NOMO-1 (cell line): ENCODE measurements around the gene ANKRD49.

ENCODE experiments used
- DNase-seq, 2 experiments: peaks; one replicate each; lab custom pipeline; 2025; ENCODE audit not compliant: unreplicated experiment in 2 of 2; lab: John Stamatoyannopoulos, UW

Gene ANKRD49

GRCh38 chr11:94543695-94544645 lies 50.2 kb downstream of the ANKRD49 start, which contains the start of gene FUT4:
FUT4 (plus strand) TSS chr11:94543921; CDS start chr11:94544134, 213 bp downstream.
- DNase-seq: peak; percentile 92 to 94

DNA sequence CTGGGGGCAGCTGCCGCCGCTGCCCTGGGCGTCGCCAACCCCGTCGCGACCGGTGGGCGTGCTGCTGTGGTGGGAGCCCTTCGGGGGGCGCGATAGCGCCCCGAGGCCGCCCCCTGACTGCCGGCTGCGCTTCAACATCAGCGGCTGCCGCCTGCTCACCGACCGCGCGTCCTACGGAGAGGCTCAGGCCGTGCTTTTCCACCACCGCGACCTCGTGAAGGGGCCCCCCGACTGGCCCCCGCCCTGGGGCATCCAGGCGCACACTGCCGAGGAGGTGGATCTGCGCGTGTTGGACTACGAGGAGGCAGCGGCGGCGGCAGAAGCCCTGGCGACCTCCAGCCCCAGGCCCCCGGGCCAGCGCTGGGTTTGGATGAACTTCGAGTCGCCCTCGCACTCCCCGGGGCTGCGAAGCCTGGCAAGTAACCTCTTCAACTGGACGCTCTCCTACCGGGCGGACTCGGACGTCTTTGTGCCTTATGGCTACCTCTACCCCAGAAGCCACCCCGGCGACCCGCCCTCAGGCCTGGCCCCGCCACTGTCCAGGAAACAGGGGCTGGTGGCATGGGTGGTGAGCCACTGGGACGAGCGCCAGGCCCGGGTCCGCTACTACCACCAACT lies 51.0 kb downstream of the ANKRD49 start:
- DNase-seq: no peak

GRCh38 chr11:94545264-94546161 lies 51.7 kb downstream of the ANKRD49 start:
- DNase-seq: peak; percentile 28 to 29

GRCh38 chr11:94546162-94546470 lies 52.3 kb downstream of the ANKRD49 start:
- DNase-seq: no peak

DNA sequence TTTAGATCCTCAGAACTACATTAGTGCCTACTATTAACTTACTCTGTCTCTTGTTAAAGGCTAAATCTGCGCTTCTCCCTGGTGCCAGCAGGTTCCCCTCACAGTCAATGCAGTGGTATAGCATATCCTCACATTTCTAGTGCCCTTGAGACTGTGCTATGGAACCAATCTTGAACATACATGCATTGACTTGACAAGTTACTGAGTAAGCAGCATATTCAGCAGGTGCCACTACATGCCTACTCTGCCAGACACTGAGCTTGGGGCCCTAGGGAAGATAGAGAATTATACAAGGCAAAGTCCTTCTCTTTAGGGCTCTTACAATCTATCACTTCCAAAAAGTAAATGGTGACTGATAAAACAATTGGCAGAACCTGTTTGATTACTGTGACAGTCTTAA lies 53.1 kb downstream of the ANKRD49 start:
- peak; percentile 26 to 53 for DNase-seq

- DNase-seq: peak in 1 of 2 experiments; percentile 26
These were observed 55.4 kb downstream of the ANKRD49 start for GRCh38 chr11:94549146-94549545.
